Endothelial cell (in vitro differentiated cells): Measurements from ENCODE around the gene NCKAP5L. TPM values are rescaled to one million over a fixed set of nuclear protein-coding genes. Genes with fewer than 3 reads are reported as not detected.

Source experiments
- DNase-seq: peaks from one replicate; pipeline ENCODE4 v3.0.0; 2021; ENCODE audit warnings: low spot score
- H3K27ac Mint-ChIP-seq: one replicate; pipeline ENCODE4 v1.8.0; 2021; ENCODE audit warnings: mixed read lengths, inconsistent platforms; ENCODE audit not compliant: unreplicated experiment
- H3K27me3 Mint-ChIP-seq: one replicate; pipeline ENCODE4 v1.8.0; 2021; ENCODE audit warnings: mild to moderate bottlenecking, moderate library complexity, mixed read lengths, inconsistent platforms; ENCODE audit not compliant: unreplicated experiment
- H3K36me3 Mint-ChIP-seq: one replicate; pipeline ENCODE4 v1.8.0; 2021; ENCODE audit warnings: mild to moderate bottlenecking, low read depth, mixed read lengths, inconsistent platforms; ENCODE audit not compliant: unreplicated experiment
- H3K4me1 Mint-ChIP-seq: one replicate; pipeline ENCODE4 v1.8.0; 2021; ENCODE audit warnings: mild to moderate bottlenecking, mixed read lengths, inconsistent platforms; ENCODE audit not compliant: unreplicated experiment
- H3K4me3 Mint-ChIP-seq: one replicate; pipeline ENCODE4 v1.8.0; 2021; ENCODE audit warnings: mild to moderate bottlenecking, mixed read lengths, inconsistent platforms; ENCODE audit not compliant: unreplicated experiment
- H3K9me3 Mint-ChIP-seq: one replicate; pipeline ENCODE4 v1.8.0; 2021; ENCODE audit warnings: mixed read lengths, inconsistent platforms; ENCODE audit not compliant: unreplicated experiment
- CTCF ChIP-seq: fragments of 200-600 bp; sonication (generic); IDR thresholded peaks from one replicate; pipeline ENCODE4 v1.5.0; 2021; ENCODE audit warnings: antibody characterized with exemption; ENCODE audit not compliant: unreplicated experiment
- long read RNA-seq: library from polyadenylated mRNA; unstranded; transcript quantifications from one replicate; pipeline ENCODE4 v2.0.0, GENCODE V29; 2020; ENCODE audit not compliant: unreplicated experiment
- total RNA-seq: library from RNA; stranded (reverse); fragmentation: NEBNext Ultra II Directional; extraction: Animal tissue kit (Norgen Biotek cat#: 25700); gene quantifications from one replicate; pipeline ENCODE4 v1.2.1, GENCODE V29; 2021; ENCODE audit not compliant: unreplicated experiment

NCKAP5L gene, protein sequence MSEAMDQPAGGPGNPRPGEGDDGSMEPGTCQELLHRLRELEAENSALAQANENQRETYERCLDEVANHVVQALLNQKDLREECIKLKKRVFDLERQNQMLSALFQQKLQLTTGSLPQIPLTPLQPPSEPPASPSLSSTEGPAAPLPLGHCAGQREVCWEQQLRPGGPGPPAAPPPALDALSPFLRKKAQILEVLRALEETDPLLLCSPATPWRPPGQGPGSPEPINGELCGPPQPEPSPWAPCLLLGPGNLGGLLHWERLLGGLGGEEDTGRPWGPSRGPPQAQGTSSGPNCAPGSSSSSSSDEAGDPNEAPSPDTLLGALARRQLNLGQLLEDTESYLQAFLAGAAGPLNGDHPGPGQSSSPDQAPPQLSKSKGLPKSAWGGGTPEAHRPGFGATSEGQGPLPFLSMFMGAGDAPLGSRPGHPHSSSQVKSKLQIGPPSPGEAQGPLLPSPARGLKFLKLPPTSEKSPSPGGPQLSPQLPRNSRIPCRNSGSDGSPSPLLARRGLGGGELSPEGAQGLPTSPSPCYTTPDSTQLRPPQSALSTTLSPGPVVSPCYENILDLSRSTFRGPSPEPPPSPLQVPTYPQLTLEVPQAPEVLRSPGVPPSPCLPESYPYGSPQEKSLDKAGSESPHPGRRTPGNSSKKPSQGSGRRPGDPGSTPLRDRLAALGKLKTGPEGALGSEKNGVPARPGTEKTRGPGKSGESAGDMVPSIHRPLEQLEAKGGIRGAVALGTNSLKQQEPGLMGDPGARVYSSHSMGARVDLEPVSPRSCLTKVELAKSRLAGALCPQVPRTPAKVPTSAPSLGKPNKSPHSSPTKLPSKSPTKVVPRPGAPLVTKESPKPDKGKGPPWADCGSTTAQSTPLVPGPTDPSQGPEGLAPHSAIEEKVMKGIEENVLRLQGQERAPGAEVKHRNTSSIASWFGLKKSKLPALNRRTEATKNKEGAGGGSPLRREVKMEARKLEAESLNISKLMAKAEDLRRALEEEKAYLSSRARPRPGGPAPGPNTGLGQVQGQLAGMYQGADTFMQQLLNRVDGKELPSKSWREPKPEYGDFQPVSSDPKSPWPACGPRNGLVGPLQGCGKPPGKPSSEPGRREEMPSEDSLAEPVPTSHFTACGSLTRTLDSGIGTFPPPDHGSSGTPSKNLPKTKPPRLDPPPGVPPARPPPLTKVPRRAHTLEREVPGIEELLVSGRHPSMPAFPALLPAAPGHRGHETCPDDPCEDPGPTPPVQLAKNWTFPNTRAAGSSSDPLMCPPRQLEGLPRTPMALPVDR (N-terminal part only)
- 70.9 TPM for total RNA-seq
- long read RNA-seq, partial matches to known transcripts = 3 of 3 reads
- long read RNA-seq, other reads (novel, unspliced or antisense) = 0 of 3 reads

GRCh38 chr12:49828133-49829091 lies at the start of gene NCKAP5L:
Gene NCKAP5L (minus strand): TSS chr12:49828413. CDS start chr12:49804044, 24,369 bp downstream.
- H3K27ac Mint-ChIP-seq = peak within 1 kb of the TSS; percentile 97
- H3K9me3 Mint-ChIP-seq = no peaks in the 10 kb centered on the region
- no peak for TF ChIP-seq CTCF
- H3K4me1 Mint-ChIP-seq = peaks cover 33% of the 10 kb centered on the region
- peaks cover 14% of the 10 kb centered on the region for H3K27me3 Mint-ChIP-seq
- H3K36me3 Mint-ChIP-seq = peaks cover 9% of the 10 kb centered on the region
- DNase-seq = peak; percentile 97
- H3K4me3 Mint-ChIP-seq = peak within 1 kb of the TSS; percentile 95

GRCh38 chr12:49877066-49877465 lies 48.9 kb upstream of the NCKAP5L start:
- no peak for TF ChIP-seq CTCF

DNA sequence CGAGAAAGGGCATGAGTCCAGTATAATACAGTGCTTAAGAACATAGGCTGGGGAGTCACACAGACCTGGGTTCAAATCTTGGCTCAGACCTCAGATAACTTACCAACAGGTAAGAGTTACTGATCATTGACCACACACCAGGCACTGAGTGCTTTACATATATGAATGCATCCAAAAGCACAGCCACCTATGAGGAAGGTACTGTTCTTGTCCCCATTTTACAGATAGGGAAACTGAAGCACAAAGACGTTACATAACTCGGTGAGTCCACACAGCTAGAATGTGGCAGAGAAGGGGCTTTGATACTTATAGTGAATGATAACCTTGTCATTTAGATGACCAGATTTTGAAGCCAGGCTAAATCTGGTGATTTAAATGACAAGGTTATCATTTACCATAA lies 47.9 kb upstream of the NCKAP5L start:
- Mint-ChIP-seq H3K27ac (no peak overlapping the region), H3K4me1 (no peaks in the 10 kb centered on the region), H3K4me3 (no peak overlapping the region), H3K27me3 (peaks cover 9% of the 10 kb centered on the region), H3K36me3 (no peaks in the 10 kb centered on the region), H3K9me3 (no peaks in the 10 kb centered on the region)
- TF ChIP-seq CTCF = no peak
- no peak for DNase-seq

More at GRCh38 chr12:49877066-49877465, 48.9 kb upstream of the NCKAP5L start:
- no peak overlapping the region for H3K4me3 Mint-ChIP-seq
- no peaks in the 10 kb centered on the region for H3K36me3 Mint-ChIP-seq
- H3K9me3 Mint-ChIP-seq = no peaks in the 10 kb centered on the region
- no peak overlapping the region for H3K27ac Mint-ChIP-seq
- no peaks in the 10 kb centered on the region for H3K4me1 Mint-ChIP-seq
- DNase-seq = no peak
- peaks cover 9% of the 10 kb centered on the region for H3K27me3 Mint-ChIP-seq

DNA sequence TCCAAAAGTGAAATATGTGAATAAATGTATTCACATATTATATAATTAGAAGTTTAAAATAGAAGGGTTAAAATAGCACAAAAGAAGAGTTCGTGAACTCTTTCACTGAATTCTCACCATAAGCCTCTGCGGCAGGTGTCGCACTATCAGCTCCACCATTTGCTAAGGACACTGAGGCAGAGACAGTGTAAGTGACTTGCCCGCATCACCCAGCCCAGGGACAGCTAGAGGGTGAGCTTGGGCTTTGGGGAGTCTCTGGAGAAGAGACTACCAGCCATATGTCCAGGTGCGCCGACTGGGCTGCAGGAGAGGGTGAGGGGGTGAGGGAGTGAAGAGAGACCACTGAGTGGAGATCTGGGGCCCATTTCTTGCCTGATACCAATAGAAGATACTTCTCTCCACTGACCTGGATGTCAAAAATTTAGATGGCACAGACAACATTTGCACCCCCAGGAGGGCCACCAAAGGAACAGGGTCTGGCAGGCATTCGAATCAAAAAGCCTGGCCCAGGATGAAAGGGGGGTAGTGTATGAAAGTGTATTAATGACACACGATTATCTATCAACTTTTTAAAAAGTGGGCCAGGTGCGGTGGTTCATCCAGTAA lies 47.0 kb upstream of the NCKAP5L start:
- TF ChIP-seq CTCF = no peak
- H3K36me3 Mint-ChIP-seq = no peaks in the 10 kb centered on the region
- H3K4me3 Mint-ChIP-seq = no peak overlapping the region
- H3K27me3 Mint-ChIP-seq = peaks cover 6% of the 10 kb centered on the region
- H3K9me3 Mint-ChIP-seq = no peaks in the 10 kb centered on the region
- H3K4me1 Mint-ChIP-seq = no peaks in the 10 kb centered on the region
- DNase-seq = no peak
- no peak overlapping the region for H3K27ac Mint-ChIP-seq
